Upper lobe of left lung (tissue), 4 donors: Measurements from ENCODE around the gene CXCR5.

Experiments
- EP300 ChIP-seq, 4 donors: sonication (generic); formaldehyde crosslinking; IDR thresholded peaks; one replicate each; pipeline ENCODE4 v1.5.1; 2017; ENCODE audit warnings: antibody characterized with exemption in 4 of 4, control low read depth in 2 of 4
- POLR2A ChIP-seq, 4 donors: fragments of 450-650 bp; IDR thresholded peaks; one replicate each; pipeline ENCODE4 v1.5.1; 2016 to 2017; ENCODE audit warnings: antibody characterized with exemption in 4 of 4, mild to moderate bottlenecking in 2 of 4
- TF ChIP-seq, protein P1 (sequence below), 6 experiments: fragments of 450-650 bp in 4 of 6; fragments of 200-600 bp in 2 of 6; sonication (generic) in 2 of 6; IDR thresholded peaks; one replicate each; pipeline ENCODE4 v1.5.1; 2016 to 2019; ENCODE audit warnings: antibody characterized with exemption in 6 of 6

DNA sequence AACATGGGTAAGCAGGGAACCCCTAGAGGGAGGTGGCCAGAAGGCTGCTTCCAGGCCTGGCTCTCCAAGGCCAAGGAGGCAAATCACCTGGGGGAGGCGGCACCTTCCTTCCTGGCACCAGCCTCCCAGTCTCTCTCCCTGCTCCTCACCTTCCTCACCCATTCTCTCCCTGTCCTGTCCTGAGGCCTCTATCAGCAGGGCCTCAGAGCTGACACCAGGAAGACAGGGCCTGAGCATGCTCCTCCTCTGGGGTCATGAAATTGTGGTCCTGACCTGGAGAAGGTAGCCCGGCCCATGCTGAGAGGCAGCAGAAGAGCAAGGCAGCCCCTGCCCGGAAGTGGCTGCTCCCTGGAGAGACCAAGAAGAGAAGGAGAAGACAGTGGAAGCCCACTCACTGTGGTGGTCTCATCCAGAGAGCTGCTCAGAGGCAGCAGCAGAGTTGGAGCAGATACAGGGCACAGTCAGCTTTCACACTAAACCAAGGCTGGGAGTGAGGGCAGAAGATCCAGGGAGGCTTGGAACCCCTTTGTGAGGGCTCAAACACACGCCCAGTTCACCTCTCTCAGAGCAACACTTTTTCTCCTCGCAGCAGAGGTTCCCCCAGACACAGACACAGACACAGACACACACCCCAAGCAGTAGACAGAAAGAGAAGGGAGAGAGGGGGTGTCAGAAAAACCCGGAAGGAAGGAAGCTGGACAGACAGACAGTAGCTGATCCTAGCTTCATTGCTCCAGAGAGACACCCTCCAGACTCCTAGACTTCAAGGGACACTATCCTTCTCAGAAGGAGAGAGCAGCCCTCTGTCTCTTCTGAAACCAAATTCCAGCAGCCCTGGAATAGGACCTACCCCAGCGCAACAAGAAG is 40.3 kb downstream of the CXCR5 start:
- TF ChIP-seq POLR2A (IDR thresholded peaks at IDR 0.05), result no peak
- TF ChIP-seq, protein P1, sequence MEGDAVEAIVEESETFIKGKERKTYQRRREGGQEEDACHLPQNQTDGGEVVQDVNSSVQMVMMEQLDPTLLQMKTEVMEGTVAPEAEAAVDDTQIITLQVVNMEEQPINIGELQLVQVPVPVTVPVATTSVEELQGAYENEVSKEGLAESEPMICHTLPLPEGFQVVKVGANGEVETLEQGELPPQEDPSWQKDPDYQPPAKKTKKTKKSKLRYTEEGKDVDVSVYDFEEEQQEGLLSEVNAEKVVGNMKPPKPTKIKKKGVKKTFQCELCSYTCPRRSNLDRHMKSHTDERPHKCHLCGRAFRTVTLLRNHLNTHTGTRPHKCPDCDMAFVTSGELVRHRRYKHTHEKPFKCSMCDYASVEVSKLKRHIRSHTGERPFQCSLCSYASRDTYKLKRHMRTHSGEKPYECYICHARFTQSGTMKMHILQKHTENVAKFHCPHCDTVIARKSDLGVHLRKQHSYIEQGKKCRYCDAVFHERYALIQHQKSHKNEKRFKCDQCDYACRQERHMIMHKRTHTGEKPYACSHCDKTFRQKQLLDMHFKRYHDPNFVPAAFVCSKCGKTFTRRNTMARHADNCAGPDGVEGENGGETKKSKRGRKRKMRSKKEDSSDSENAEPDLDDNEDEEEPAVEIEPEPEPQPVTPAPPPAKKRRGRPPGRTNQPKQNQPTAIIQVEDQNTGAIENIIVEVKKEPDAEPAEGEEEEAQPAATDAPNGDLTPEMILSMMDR (IDR thresholded peaks at IDR 0.05), result no peak
- no peak for TF ChIP-seq EP300 (IDR thresholded peaks at IDR 0.05)
